ENCODE measurements around the gene NXPE2.

DNA sequence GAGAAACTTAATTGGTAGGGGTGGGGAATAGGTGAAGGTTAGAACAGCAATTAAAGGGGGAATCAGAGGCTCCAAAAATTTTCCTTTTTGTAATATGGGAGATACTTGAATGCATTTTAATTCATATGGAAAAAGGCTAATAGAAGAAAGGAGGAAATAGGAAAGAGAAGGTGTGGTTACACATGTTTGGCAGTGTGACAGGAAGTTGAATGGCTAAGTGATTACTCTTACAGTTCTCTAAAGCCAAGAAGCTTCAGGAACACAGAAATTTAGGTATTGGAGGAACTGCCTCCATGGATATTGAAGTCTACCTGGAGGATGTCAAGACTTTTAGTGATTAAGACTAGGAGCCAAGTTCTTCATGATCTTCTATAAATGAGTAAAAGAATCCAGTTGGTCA lies 6.3 kb downstream of the NXPE2 start:
- TF ChIP-seq, protein P1, sequence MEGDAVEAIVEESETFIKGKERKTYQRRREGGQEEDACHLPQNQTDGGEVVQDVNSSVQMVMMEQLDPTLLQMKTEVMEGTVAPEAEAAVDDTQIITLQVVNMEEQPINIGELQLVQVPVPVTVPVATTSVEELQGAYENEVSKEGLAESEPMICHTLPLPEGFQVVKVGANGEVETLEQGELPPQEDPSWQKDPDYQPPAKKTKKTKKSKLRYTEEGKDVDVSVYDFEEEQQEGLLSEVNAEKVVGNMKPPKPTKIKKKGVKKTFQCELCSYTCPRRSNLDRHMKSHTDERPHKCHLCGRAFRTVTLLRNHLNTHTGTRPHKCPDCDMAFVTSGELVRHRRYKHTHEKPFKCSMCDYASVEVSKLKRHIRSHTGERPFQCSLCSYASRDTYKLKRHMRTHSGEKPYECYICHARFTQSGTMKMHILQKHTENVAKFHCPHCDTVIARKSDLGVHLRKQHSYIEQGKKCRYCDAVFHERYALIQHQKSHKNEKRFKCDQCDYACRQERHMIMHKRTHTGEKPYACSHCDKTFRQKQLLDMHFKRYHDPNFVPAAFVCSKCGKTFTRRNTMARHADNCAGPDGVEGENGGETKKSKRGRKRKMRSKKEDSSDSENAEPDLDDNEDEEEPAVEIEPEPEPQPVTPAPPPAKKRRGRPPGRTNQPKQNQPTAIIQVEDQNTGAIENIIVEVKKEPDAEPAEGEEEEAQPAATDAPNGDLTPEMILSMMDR (IDR thresholded peaks at IDR 0.05) = no peak
- TF ChIP-seq POLR2A (IDR thresholded peaks at IDR 0.05) (no peak), EP300 (IDR thresholded peaks at IDR 0.05) (no peak)

All from tibial nerve (tissue), 4 donors.